ENCODE measurements around the gene C4BPB. TPM values are rescaled to one million over a fixed set of nuclear protein-coding genes. Genes with fewer than 3 reads are reported as not detected.
"Not testable (repeated sequence)": the region's sequence is repeated elsewhere in the genome, so short reads cannot be mapped to it uniquely, and the experiment has no call there.

Gene C4BPB, protein sequence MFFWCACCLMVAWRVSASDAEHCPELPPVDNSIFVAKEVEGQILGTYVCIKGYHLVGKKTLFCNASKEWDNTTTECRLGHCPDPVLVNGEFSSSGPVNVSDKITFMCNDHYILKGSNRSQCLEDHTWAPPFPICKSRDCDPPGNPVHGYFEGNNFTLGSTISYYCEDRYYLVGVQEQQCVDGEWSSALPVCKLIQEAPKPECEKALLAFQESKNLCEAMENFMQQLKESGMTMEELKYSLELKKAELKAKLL
- total RNA-seq (2022) = not detected in 2 replicates
- Bru-seq, nascent RNA = not detected
- BruChase-seq, experiment 1, labeled RNA remaining after a 6-hour chase = percentile 7 among the genes with signal in this experiment
- percentile 14 among the genes with signal in this experiment for BruChase-seq, experiment 2, labeled RNA remaining after a 2-hour chase
- long read RNA-seq = 0 reads

DNA sequence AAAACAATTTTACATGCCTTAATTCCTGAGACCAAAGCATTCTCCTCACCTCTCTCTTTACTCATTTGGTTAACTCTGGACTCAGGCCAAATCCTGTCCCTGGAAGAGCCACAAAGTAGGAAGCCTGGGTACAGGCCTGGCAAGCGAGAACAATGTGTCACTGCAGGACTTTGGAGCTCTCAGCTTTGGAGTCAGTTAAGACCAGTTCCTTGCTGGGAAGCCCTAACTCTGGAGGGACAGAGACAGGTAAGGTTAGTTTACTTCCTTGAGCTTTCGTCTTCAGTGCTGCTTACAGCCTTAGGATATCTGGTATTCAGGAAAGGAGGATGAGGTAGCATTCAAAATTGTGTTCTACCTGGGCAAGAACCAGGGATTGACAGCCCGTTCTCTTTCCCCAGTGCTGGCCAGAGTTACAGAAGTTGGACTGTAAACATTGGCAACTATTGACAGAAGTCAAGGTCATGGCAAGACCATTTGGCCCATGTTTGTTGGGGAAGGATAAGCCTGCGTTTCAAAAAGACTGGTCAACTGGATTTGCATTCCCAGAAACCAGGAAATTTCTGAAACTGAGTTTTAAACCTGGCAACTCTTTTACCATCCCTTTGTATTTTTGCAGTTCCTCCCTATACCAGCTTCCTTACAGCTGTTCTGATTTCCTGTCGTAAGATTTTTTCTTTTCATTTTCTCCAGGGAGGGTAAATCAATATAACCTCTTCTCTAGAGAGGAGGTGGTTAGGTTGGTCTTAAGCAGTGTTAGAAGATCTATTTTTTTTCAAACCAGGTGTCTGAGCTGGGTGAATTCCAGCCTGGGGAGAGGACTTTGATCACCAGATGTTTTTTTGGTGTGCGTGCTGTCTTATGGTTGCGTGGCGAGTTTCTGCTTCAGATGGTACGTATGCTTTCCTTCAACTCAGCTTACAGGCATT is at the start of gene C4BPB:
Gene C4BPB (plus strand): TSS at position 160 of the 926 bp plus-strand sequence. CDS start 672 bp downstream, at position 832.
- H3K4me3 Mint-ChIP-seq (ENCODE audit: unreplicated experiment) = no peak within 1 kb of the TSS
- H3K36me3 Mint-ChIP-seq (ENCODE audit: insufficient read depth, unreplicated experiment) = no peaks in the 10 kb centered on the region
- peak; percentile 75 for DNase-seq (ENCODE audit: unreplicated experiment)
- peaks cover 6% of the 10 kb centered on the region for H3K4me1 Mint-ChIP-seq (ENCODE audit: insufficient read depth, unreplicated experiment)
- no peaks in the 10 kb centered on the region for H3K9me3 Mint-ChIP-seq (ENCODE audit: unreplicated experiment)
- intact Hi-C loops (cut with micrococcal nuclease) = loop anchor here (10.0 kb wide), 2 partner anchors 176 to 586 kb away; no protein-coding TSS in a partner anchor
- CTCF ChIA-PET = interaction anchor here (0.6 to 12.6 kb wide), 13 partner anchors 13 to 797 kb away, joined by 3 to 221 read pairs (median 3); partner anchors contain the start of gene DYRK3
- POLR2A ChIA-PET = interaction anchor here (1.0 to 1.5 kb wide), 3 partner anchors 36 to 233 kb away, joined by 3 to 7 read pairs (median 5); partner anchors contain the start of genes CD55 and PFKFB2
- BruUV-seq (replicated peaks) = no TSS peak
- no peak within 1 kb of the TSS for H3K27ac Mint-ChIP-seq (ENCODE audit: low read depth, unreplicated experiment)
- H3K27me3 Mint-ChIP-seq (ENCODE audit: insufficient read depth, unreplicated experiment) = peaks cover 1% of the 10 kb centered on the region
- TF ChIP-seq, protein P1, sequence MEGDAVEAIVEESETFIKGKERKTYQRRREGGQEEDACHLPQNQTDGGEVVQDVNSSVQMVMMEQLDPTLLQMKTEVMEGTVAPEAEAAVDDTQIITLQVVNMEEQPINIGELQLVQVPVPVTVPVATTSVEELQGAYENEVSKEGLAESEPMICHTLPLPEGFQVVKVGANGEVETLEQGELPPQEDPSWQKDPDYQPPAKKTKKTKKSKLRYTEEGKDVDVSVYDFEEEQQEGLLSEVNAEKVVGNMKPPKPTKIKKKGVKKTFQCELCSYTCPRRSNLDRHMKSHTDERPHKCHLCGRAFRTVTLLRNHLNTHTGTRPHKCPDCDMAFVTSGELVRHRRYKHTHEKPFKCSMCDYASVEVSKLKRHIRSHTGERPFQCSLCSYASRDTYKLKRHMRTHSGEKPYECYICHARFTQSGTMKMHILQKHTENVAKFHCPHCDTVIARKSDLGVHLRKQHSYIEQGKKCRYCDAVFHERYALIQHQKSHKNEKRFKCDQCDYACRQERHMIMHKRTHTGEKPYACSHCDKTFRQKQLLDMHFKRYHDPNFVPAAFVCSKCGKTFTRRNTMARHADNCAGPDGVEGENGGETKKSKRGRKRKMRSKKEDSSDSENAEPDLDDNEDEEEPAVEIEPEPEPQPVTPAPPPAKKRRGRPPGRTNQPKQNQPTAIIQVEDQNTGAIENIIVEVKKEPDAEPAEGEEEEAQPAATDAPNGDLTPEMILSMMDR (IDR thresholded peaks at IDR 0.05; ENCODE audit: unreplicated experiment) = no peak

DNA sequence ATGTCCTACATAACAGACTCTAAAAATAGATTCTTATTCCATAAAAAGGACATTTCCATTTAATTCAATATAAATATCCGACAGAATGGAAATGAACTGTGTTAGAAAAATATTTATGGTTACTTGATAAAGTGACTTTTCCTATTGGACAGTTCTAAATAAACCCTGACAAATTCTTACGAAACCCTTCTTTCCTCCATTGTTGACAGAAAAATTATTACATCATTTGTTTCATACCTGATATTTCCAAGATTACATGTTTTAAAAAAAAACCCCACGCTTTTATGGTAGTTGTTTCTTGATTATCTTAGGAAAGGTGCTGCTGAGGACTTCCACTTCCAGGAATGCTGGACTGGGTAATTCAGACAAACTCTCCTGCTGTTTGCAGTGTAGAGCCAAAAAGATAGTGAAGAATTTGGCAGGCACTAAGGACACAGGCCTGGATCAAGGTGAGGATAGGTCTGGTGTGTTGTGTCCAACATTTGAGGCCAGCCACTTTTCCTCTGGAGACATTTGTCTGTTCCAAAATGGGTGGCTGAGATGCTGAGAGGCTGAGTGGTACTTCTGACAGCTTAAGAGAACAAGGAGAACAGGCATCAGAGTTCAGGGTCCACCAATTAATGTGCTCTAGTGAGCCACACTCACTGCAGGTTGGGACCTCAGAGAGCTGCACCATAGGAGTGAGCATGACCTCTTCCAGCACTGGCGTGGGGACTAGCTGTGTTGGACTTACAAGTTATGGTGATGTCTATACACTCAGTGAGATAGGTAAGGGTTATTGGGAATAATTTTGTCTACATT is 49.1 kb upstream of the C4BPB start:
- Mint-ChIP-seq H3K27ac (ENCODE audit: low read depth, unreplicated experiment) (no peak overlapping the region), H3K4me3 (ENCODE audit: unreplicated experiment) (no peak overlapping the region), H3K27me3 (ENCODE audit: insufficient read depth, unreplicated experiment) (no peaks in the 10 kb centered on the region), H3K36me3 (ENCODE audit: insufficient read depth, unreplicated experiment) (peaks cover 16% of the 10 kb centered on the region), H3K9me3 (ENCODE audit: unreplicated experiment) (no peaks in the 10 kb centered on the region), H3K4me1 (ENCODE audit: insufficient read depth, unreplicated experiment) (peaks cover 19% of the 10 kb centered on the region)
- POLR2A ChIA-PET = interaction anchor here (0.7 to 33.4 kb wide), 7 partner anchors 9 to 34 kb away, joined by 3 to 2100 read pairs (median 7); partner anchors contain the start of genes C1orf116, PFKFB2 and YOD1
- intact Hi-C loops (cut with micrococcal nuclease) = no loop called here
- BruUV-seq (replicated peaks) = no TSS peak
- no peak for DNase-seq (ENCODE audit: unreplicated experiment)
- TF ChIP-seq, protein P1 (IDR thresholded peaks at IDR 0.05; ENCODE audit: unreplicated experiment) = no peak
- CTCF ChIA-PET = interaction anchor here (0.7 to 2.8 kb wide), 6 partner anchors 10 to 715 kb away, joined by 3 to 22 read pairs (median 4); partner anchors contain the start of gene PFKFB2

DNA sequence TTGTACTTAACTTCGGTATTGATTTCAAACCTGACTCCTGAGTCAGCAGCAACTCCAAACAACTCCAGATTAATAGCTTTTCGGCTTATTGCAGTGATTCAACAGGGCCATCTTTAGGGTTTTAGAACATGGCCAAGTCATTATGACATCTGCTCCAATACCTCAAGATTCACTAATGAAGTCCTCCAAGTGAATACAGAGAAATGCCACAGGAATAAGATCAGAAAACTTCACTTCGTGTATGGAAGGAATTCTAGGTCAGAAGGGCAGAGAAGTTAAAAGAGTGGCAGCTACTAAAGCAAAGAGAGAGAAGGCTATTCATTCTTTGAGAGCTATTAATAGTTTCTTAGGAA is 48.5 kb upstream of the C4BPB start:
- intact Hi-C loops (cut with micrococcal nuclease) = no loop called here

DNA sequence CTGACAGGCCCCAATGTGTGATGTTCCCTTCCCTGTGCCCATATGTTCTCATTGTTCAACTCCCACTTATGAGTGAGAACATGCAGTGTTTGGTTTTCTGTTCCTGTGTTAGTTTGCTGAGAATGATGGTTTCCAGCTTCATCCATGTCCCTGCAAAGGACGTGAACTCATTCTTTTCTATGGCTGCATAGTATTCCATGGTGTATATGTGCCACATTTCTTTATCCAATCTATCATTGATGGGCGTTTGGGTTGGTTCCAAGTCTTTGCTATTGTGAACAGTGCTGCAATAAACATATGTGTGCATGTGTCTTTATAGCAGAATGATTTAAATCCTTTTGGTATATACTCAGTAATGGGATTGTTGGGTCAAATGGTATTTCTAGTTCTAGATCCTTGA is 47.3 kb upstream of the C4BPB start:
- intact Hi-C loops (cut with micrococcal nuclease); H3K4me3 Mint-ChIP-seq (ENCODE audit: unreplicated experiment); H3K9me3 Mint-ChIP-seq (ENCODE audit: unreplicated experiment); BruUV-seq (replicated peaks); H3K27me3 Mint-ChIP-seq (ENCODE audit: insufficient read depth, unreplicated experiment); DNase-seq (ENCODE audit: unreplicated experiment); H3K27ac Mint-ChIP-seq (ENCODE audit: low read depth, unreplicated experiment): not testable (repeated sequence)
- peaks cover 25% of the 10 kb centered on the region for H3K4me1 Mint-ChIP-seq (ENCODE audit: insufficient read depth, unreplicated experiment)
- peaks cover 28% of the 10 kb centered on the region for H3K36me3 Mint-ChIP-seq (ENCODE audit: insufficient read depth, unreplicated experiment)
- ChIA-PET CTCF (interaction anchor here (0.6 to 2.8 kb wide), 6 partner anchors 8 to 355 kb away, joined by 3 to 22 read pairs (median 3); no protein-coding TSS in a partner anchor), POLR2A (interaction anchor here (2.3 to 33.4 kb wide), 3 partner anchors 8 to 15 kb away, joined by 15 to 2100 read pairs (median 22); partner anchors contain the start of genes C1orf116, PFKFB2 and YOD1)

More for the DNA sequence above, 48.5 kb upstream of the C4BPB start:
- Mint-ChIP-seq H3K36me3 (ENCODE audit: insufficient read depth, unreplicated experiment) (peaks cover 16% of the 10 kb centered on the region), H3K4me3 (ENCODE audit: unreplicated experiment) (no peak overlapping the region), H3K4me1 (ENCODE audit: insufficient read depth, unreplicated experiment) (peaks cover 19% of the 10 kb centered on the region), H3K27ac (ENCODE audit: low read depth, unreplicated experiment) (no peak overlapping the region), H3K9me3 (ENCODE audit: unreplicated experiment) (no peaks in the 10 kb centered on the region), H3K27me3 (ENCODE audit: insufficient read depth, unreplicated experiment) (no peaks in the 10 kb centered on the region)
- DNase-seq (ENCODE audit: unreplicated experiment) = no peak
- TF ChIP-seq, protein P1 (IDR thresholded peaks at IDR 0.05; ENCODE audit: unreplicated experiment) = no peak
- CTCF ChIA-PET = interaction anchor here (0.7 to 2.8 kb wide), 7 partner anchors 9 to 714 kb away, joined by 3 to 22 read pairs (median 4); partner anchors contain the start of gene PFKFB2
- POLR2A ChIA-PET = interaction anchor here (0.6 to 33.4 kb wide), 7 partner anchors 10 to 709 kb away, joined by 3 to 2100 read pairs (median 3); partner anchors contain the start of genes C1orf116, PFKFB2 and YOD1
- BruUV-seq (replicated peaks) = no TSS peak
